Astrocyte of the cerebellum (primary cell): ENCODE measurements around the gene OTOS.

Source experiments
- DNase-seq: peaks from one replicate; pipeline ENCODE4 v3.0.0-alpha.2; 2011; ENCODE audit warnings: low read depth
- H3K4me3 ChIP-seq: 2 replicates; pipeline ENCODE4 v1.5.1; 2011; ENCODE audit warnings: mild to moderate bottlenecking, low read depth, low read length, moderate library complexity
- in situ Hi-C: cut with HindIII; loops from 2 replicates; pipeline ENCODE4 v1.10.0; 2017; ENCODE audit warnings: low sequenced_read_pairs
- TF ChIP-seq, protein P1 (sequence below): IDR thresholded peaks from 2 replicates; pipeline ENCODE4 v1.5.1; 2012; ENCODE audit warnings: low read length, low read depth, moderate library complexity, mild to moderate bottlenecking; ENCODE audit errors: missing control alignments

Gene OTOS

DNA sequence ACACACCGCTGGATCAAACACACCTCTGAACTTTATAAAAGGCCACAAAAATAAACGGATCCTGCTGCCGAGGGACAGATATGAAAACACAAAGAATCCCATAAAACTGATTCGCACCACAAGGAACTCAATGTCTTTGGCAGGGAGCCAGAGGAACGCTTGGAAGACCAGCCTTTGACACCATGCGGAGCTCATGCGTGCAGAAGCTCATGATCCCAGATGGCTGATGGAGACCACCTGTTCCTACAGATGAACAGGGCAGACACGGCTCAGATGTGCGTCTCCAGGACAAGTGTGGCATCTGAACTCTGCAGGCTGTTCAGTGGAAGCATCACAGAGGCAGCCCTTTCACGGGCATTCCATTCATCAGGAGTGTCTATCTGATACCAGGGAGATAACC, 29.2 kb downstream of the OTOS start:
- no peak for DNase-seq
- H3K4me3 ChIP-seq = no peak overlapping the region
- TF ChIP-seq, protein P1, sequence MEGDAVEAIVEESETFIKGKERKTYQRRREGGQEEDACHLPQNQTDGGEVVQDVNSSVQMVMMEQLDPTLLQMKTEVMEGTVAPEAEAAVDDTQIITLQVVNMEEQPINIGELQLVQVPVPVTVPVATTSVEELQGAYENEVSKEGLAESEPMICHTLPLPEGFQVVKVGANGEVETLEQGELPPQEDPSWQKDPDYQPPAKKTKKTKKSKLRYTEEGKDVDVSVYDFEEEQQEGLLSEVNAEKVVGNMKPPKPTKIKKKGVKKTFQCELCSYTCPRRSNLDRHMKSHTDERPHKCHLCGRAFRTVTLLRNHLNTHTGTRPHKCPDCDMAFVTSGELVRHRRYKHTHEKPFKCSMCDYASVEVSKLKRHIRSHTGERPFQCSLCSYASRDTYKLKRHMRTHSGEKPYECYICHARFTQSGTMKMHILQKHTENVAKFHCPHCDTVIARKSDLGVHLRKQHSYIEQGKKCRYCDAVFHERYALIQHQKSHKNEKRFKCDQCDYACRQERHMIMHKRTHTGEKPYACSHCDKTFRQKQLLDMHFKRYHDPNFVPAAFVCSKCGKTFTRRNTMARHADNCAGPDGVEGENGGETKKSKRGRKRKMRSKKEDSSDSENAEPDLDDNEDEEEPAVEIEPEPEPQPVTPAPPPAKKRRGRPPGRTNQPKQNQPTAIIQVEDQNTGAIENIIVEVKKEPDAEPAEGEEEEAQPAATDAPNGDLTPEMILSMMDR = no peak
- in situ Hi-C loops = no loop called here

DNA sequence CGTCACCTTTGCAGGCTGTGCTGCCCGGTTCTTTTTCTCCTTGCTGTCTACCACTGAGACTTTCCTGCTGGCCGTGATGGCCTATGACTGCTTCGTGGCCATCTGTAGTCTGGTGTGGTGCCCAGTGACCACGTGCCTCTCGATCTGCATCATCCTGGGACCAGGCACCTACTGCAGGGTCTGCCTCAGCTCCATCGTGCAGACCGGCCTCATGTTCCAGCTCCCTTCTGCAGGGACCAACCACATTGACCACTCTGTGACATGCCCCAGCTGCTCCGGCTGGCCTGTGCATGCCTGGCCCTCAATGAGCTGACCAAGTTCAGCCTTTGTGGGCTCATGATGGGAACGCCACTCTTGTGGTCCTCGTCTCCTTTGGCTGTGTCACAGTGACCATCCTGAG, 31.1 kb downstream of the OTOS start:
- H3K4me3 ChIP-seq = no peak overlapping the region
- in situ Hi-C loops = no loop called here
- TF ChIP-seq, protein P1 = no peak
- no peak for DNase-seq

DNA sequence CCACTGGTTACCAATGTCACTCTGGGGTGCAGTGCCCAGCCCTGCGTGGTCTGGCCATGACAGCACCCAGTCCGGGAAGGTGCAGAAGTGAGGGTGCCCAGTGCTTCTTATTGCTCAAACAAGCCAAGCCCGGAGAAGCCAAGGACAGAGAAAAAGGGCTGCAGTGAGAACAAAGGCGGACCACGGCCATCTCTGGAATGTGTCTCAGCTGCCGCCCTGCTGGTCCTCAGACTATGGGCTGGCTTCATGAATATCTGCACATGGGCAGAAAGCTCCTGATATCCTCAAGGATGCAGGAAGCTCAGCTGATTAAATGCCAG, 33.0 kb downstream of the OTOS start:
- in situ Hi-C loops = no loop called here
- TF ChIP-seq, protein P1 = no peak
- no peak for DNase-seq
- H3K4me3 ChIP-seq = no peak overlapping the region

DNA sequence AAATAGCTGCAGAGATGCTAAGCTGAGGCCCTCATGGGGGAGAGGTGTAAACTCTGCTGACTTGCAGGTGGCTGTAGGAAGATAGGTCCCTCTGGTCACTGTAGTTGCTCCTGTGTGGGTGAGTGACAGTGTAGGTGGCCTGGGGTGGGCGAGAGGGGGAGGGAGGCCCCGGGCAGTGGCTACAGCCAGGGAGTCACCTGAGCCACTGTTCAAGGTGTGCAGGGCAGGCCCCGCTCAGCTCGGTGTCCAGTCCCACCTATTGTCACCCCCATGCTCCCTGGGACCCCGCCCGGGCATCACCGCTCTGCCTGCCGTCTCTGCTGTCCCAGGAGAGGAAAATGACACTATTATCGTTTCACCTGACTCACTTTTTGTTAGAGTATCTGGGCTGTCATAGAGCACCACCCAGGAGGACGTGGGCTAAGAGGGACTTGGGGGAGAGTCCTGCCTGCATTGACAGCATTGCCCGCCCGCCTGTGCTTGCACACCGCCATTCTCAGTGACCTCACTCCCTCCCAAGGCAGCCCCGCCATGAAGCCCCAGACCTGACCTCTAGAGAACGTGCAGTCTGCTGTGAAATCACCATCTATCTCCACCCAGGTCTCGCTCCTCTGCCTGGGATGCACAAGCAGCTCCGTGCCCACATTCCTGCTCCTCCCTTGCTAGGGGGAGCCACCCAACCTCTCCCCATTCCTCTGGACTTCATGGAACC, 33.5 kb downstream of the OTOS start:
- DNase-seq = no peak
- in situ Hi-C loops = no loop called here
- TF ChIP-seq, protein P1 = no peak
- H3K4me3 ChIP-seq = no peak overlapping the region

DNA sequence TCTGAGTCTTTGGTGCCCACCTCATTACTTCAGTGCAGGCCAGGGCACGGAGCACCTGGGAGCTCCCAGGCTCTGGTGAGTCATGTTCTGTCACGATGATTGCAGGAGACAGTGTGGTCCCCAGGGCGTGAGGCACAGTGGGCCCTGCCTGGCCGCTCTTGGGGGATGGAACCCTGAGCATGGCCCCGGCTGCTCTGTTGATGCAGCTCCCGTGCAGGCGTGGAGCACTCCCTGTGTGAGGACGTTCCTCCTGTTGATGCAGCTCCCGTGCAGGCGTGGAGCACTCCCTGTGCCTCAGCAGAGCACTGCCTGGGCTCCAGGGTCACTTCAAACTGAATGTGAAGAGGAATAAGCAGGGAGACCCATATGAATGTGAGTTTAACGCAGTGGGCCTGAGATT, 34.5 kb downstream of the OTOS start:
- no peak overlapping the region for H3K4me3 ChIP-seq
- TF ChIP-seq, protein P1 = no peak
- in situ Hi-C loops = no loop called here
- DNase-seq = no peak

DNA sequence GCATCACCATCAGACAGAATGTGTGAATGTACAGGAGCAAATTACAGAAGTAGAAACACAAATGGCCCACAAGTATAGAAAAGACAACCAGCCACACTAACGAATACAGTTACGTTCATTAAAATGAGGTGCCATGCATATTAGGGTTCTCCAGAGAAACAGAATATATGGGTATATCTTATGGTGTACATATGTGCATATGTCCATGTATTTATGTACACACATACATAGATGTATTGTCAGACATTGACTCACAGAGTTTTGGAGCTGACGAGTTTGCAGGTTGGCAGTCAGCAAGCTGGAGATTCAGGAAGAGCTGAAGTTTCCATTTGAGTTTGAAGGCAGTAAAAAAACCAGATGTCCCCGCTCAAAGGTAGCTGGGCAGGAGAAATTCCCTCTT, 37.3 kb downstream of the OTOS start:
- in situ Hi-C loops = no loop called here

More for the DNA sequence above, 37.3 kb downstream of the OTOS start:
- no peak overlapping the region for H3K4me3 ChIP-seq
- no peak for DNase-seq
- TF ChIP-seq, protein P1 = no peak
